Left lobe of liver (tissue), 2 donors: ENCODE data around the gene HPCAL4. TPM values are rescaled to one million over a fixed set of nuclear protein-coding genes. Genes with fewer than 3 reads are reported as not detected.

Experiments used
- ATAC-seq: fragments of 200-7000 bp; cut with Tn5 transposase; one replicate; pipeline ENCODE4 v1.9.1; 2020; ENCODE audit warnings: mild to moderate bottlenecking, moderate library complexity
- DNase-seq: peaks from one replicate; pipeline ENCODE4 v3.0.0-alpha.2; 2020; ENCODE audit warnings: low spot score
- total RNA-seq: library from RNA; stranded (reverse); gene quantifications from one replicate; pipeline ENCODE4 v1.2.1, GENCODE V29; 2021
- donor health status: DM: no; HTN: no; CAD: no; lungs with moderate emphysema.
- donor health status: DM: no; HTN: yes; CAD: no.

HPCAL4 gene
- total RNA-seq, 1 donor from 2014 or later: 0.08 TPM

DNA sequence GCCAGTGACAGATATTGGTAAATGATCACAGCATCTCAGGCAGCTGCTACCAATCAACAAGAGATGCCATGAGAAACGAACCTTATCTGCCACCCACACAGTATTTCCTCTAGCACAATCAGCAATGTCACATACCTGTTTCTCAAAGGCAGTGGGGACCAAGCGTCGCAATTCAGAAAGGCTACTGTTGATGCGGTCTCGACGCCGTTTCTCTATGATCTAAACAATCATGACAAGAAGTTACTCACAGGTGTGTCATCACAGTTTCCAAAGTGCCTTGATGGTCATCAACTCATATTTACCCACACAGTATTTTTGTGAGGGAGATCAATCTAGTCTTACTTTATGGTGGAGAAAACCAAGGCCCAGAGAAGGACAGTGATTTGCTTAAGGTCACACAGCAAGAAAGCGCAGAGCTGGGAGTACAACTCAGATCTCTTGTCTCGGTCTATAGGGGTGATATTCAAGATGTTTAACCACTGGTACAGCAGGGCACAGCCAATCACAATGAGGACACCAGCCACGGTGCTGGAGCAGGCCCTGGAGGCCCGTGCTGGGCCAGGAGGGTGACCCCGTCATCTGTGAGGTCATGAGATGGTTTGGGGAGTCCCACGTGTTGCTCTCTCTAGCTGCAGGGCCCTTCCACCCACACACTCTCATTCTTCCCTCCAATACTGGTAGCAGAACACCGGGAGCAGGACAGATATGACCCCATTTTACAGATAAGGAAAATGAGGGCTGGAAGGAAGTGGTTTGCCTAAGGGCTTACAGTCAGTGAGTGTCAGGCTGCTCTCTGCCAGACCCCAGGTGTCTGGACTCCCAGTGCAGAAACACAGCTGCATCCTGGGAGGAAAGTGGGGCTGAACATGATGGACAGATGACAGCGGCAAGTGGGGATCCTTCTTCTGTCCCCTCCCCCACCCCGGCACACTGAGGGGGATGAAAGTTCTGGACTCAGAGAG is 59.6 kb downstream of the HPCAL4 start:
- ATAC-seq (no peak), DNase-seq (no peak)

DNA sequence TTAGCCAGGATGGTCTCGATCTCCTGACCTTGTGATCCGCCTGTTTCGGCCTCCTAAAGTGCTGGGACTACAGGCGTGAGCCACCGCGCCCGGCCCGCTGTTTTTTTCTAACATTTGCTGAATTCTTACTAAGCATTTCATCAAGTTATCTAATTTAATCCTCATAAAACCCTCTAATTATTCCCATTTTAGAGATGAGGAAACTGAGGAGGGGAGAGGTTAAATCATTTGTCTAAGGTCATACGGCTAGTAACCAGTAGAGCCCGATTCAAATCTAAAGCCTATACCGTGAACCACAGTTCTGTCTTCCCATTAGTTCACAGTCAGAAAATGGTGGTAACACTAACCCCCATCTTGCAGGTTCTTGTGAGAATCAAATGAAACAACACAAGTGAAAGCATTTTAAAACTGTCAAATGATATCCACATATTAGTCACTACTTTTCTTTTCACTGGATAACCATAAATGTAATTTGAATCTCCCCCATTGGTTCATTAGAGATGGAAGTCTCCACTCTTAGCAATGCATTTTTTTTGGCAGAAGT is 62.4 kb downstream of the HPCAL4 start:
- ATAC-seq (no peak), DNase-seq (no peak)

Other genes starting within 250 kb of the HPCAL4 start
- not detected for gene BMP8A, start 199.8 kb downstream of the HPCAL4 start, total RNA-seq
- 109 TPM for gene PABPC4, start 114.6 kb downstream of the HPCAL4 start, total RNA-seq
- 1.9 TPM for gene HEYL, start 51.8 kb downstream of the HPCAL4 start, total RNA-seq
- not detected for gene NT5C1A, start 19.3 kb downstream of the HPCAL4 start, total RNA-seq
- 16.6 TPM for gene PPIE, start 47.4 kb upstream of the HPCAL4 start, total RNA-seq
- gene OXCT2, start 79.9 kb upstream of the HPCAL4 start, total RNA-seq: not detected
- gene BMP8B, start 97.4 kb upstream of the HPCAL4 start, total RNA-seq: 0.10 TPM
- 5.5 TPM for gene TRIT1, start 192.1 kb upstream of the HPCAL4 start, total RNA-seq
- 14.7 TPM for gene MYCL, start 210.5 kb upstream of the HPCAL4 start, total RNA-seq